Kidney glomerular epithelial cell (primary cell): Measurements from ENCODE around the gene CAT.
"Not testable (repeated sequence)": the region's sequence is repeated elsewhere in the genome, so short reads cannot be mapped to it uniquely, and the experiment has no call there.

Experiments used
- DNase-seq: peaks from one replicate; lab custom pipeline; 2025; lab: John Stamatoyannopoulos, UW

Gene CAT

DNA sequence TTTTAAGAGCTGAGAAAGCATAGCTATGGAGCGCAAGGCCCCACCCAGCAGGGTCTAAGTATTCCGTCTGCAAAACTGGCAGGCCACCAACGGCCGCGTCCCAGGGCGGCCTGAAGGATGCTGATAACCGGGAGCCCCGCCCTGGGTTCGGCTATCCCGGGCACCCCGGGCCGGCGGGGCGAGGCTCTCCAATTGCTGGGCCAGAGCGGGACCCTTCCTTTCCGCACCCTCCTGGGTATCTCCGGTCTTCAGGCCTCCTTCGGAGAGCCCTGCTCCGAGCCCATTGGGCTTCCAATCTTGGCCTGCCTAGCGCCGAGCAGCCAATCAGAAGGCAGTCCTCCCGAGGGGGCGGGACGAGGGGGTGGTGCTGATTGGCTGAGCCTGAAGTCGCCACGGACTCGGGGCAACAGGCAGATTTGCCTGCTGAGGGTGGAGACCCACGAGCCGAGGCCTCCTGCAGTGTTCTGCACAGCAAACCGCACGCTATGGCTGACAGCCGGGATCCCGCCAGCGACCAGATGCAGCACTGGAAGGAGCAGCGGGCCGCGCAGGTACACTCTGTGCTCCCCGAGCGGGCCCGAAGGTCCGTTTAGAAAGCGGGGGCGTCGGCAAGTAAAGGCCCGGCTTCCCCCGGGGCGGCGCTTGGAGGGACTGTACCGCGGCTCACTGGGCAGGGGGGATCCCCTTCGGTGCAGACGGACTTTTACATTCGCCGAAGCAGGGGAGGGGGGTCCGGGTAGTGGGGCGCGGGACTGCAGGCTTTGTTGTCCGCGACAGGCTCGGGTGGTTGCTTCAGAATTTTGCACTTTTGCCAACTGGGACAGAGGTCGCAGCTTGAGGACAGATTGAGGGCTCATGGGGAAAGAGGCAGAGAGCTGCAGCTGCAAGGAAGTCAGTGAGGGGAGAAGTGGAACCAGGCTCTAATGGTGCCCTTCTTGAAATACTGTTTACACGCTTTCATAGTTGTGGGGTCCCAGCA is at the start of gene CAT:
CAT (plus strand) TSS at position 406 of the 979 bp plus-strand sequence; CDS start at position 486, 80 bp downstream.
- peak; percentile 94 for DNase-seq

DNA sequence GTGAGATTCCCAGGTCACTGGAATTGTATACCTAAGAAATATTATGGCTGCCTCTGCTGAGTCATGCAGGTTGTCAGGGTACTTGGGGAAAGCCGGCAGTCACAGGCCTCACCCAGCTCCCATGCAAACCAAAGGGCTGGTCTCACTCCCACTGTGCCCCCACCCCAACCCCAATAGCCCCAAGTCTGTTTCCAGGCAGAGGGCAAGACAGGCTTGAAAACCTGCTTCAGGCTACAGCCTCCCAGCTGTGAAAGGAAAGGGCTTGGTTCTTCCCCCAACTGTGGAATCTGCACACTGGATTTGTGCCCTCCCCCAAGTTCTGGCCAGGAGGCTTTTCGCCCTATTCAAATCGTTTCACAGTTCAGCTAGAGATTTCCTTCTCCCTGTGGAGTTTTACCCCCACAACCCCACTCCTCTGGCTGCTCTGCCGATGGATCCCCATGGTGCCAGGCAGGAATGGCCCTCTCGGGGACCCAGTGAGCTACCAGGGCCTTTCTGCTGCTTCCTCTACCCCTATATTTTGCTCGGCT is 43.9 kb upstream of the CAT start:
- DNase-seq: no peak

DNA sequence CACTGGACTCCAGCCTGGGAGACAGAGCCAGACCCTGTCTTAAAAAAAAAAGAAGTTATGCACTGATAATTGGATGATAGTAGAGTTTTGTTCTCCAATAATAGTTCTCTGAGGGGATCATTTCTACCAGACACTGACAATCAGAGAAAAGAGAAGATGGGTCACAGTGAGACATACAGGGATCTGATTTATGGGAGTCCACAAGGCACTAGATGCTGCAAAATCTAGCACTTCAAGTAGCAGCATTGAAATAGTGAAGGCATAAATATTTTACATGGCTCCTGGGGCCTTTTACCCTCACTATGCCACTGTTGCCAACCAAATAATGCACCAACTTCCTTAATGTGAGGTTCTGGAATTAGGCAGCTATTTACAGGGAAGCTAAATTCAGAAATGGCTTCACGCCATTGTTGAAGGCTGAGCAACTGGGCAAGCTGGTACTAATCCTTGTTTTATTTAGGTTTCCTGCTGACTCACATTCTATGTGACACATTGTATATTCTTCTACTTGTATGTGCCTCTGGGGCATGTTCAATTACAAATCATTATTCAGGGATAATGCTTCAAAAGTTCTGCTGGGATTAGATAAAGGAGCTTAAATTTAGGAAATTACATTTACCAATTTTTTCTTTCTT is 42.7 kb upstream of the CAT start:
- no peak for DNase-seq

DNA sequence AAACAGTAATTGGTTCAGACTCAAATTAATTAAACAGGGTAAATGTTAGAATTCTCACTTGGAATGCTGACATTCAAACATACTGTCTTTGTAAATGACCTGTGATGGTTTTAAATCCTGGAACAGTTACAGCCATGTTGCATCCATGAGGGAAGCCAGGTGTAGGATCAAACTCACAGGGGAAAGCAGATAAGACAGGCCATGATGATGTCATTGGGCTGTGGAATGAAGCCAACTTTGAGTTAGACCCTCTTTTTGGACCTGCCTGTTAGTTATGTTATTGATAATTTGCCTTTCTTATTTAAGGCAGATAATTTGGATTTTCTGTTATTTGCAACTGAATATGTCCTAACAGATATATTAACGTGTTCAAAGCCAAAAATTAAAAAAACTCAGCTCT is 41.6 kb upstream of the CAT start:
- DNase-seq: no peak

DNA sequence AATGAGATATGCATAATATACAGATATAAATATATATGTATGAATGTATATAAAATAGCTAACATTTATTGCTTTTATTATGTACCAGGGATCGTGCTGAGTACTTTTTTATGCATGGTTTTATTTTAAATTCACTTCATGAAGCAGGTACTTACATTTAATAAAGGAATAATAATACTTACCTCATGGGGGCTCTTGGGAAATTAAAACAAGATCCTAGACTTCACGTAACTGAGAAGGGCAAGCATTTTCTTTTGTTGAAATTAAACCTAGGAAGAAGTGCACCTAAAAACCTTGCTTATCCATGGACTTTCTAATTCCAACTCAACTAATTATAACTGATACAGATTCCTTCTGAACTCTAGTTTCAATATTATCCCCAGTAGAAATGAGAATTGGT is 40.9 kb upstream of the CAT start:
- no peak for DNase-seq

DNA sequence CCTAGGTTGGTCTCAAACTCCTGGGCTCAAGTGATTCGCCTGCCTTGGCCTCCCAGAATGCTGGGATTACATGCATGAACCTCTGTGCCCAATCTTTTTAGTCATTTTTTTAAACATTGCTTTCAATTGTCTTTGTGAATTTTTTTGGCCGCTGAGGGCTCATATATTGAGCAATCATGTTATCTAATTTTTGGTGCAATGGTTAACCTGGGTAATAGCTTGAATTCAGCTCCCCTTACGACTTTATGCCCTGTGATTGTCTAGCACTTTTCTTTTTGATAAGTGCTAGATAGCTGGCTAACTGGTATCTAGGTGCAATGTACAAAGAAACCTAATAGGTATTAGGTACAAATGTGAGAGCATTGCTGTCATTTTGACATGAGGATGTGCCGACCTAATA is 35.3 kb upstream of the CAT start:
- no peak for DNase-seq

DNA sequence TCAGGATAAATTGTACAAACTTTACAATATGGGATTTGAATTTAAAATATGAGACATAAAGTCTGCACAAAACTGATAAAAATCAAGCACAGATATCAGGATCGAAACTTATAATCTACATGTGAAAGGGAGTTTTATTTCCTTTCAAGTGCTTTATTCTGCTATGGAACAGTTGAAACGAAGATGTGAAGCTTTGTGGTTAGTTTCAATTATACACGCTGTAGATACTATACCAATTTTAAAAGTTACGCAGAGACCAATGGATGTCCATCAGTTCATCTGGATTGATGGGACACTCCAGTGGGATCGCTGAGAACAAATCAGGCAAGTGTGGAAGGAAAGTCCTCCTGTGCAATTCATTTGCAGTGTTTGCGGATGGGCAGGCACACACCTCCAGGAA is 34.5 kb upstream of the CAT start:
- no peak for DNase-seq

DNA sequence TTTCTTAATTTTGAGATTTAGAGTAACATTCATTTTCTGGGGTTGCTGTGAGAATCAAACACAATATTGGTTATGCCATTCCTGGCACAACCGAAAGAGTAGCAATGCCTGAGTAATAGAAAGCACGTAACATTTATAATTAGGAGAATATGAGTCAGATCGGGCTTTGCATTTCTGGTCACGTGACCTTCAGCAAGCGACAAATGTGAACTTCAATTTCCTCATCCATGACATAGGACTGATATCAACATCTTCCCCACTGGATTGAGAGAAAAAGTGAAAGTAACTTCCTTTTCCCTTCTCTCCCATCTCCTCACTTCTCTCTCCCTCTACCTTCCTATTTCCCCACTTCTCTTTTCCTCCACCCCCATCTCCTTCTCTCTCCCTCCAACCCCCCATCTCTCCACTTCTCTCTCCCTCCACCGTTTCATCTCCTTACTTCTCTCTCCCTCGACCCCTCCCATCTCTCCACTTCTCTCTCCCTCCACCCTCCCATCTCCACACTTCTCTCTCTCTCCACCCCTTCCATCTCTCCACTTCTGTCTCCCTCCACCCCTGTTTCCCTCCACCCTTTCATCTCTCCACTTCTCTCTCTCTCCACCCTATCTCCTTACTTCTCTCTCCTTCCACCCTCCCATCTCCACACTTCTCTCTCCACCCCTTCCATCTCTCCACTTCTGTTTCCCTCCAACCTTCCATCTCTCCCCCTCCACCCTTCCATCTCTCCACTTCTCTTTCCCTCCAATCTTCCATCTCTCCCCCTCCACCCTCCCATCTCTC is 33.5 kb upstream of the CAT start:
- no peak for DNase-seq

DNA sequence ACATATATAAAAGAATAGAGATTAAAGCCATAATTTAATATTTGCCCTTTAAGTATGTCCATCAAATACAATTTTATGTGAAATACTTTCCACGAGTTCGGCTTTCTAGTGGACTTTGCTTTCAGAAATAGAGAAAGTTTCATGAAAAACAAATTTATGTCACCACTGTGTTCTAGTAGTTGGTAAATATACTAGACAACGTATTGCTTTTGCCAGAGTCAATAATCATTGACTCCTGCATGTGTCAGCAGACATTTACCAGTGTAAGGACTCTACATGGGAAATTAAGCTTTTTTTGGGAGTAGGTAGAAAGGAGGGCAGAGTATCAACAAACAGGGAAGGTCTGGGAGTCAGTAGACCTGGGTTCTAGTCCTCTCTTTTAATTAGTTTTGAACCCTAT is 32.3 kb upstream of the CAT start:
- DNase-seq: no peak

DNA sequence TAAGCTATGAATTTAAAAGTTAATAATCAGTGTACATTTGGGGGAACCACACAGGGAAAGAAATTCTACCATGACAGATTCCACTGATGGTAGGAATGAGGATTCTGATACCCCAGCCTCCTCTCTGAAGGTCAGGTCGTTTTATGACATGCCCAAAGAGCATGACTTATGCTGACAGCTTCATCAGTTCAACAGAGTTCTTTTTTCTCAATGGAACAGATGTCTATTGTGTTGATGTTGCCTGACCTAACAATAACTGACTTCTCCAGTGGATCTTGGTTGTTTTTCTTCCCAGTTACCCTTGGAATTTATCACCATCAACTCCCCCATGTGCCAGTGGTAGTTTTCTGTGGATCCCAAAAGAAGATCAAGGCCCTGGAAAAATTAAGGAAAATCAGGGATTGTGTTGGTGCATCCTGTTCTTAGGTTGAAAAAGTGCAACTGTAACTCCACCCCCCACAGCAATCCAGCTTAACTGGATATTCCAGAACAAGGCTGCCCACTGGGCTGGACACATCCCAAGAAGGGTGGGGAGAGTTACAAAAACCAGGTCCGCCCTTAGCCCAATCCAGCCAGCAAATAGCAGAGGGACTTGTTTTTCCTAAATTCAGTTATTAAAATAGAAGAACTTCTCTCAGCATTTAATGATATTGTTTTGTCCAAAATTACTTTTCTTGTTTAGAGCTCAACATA is 31.5 kb upstream of the CAT start:
- DNase-seq: no peak

DNA sequence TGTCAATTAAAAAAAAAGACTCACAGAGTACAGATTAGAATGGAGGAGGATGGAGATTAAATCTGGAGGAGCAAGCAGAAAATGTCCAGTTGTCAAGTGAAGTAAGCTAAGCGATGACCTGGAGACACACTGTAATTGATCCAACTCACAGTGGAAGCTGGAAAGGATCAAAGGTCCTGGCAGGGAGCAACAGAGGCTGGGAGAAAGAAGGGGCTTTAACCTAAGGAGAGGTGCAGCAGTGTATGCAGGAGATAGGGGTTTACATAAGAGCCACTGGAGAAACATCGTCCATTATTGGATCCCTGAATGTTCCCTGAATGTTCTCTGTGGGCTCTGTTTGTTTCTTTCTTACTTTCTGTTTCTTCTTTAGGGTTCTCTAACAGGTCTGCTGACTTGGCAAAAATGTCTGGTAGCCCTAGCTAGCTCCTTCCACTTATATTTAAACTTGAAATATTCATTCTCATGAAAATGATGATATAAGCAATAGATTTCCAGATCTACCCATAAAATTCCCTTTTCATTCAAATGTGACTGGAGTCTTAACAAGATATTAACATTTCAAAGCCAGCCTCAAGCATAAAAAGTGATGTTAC is 30.1 kb upstream of the CAT start:
- no peak for DNase-seq

DNA sequence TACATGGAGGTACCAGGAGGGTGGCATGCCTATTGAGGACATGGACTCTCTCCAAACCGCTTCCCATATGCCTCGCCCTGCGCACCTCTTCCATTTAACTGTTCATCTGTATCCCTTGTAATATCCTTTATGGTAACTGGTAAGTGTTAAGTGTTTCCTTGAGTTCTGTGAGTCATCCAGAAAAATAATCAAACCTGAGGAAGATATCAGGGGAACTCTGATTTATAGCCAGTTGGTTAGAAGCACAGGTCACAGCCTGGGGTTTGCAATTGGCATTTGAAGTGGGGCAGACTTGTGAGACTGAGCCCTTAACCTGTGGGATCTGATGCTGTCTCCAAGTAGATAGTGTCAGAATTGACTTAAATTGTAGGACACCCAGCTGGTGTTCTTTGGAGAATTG is 27.6 kb upstream of the CAT start:
- DNase-seq: no peak

DNA sequence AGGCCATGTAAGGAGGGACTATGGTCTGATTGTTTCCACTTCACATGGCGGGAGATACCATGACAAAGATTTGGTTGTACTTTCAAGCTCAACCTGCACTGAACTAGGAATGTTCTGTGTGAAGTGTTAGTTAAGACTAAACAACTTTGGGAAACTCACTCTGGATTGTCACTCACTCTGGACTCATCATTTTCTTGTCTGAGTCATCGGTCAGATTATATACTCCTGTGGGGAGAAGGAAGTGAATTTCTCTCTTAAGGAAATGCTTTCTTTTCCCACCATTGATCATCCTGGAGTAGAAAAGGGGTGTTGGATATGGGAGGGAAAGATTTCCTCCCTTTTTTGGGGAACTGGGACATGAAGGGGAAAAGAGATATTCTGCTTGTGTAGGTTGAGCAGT is 26.9 kb upstream of the CAT start:
- DNase-seq: no peak

DNA sequence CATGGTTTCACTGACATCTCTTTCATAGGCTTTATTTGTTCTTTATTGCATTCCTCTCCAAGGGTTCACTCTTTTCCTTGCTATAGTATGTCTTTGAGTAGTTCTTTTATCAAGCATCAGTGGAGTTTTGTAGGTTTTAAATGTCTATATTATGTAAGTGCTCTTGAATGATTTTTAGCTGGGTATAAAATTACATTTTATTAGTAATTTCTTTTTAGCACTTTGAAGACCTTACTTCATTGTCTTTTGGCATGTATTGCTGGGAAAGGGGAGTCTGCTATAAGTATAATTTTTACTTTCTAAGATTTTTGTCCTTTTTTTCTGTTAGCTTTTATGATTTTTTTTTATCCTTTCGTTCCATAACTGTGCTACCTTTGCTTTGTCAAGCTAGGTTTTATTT is 25.5 kb upstream of the CAT start:
- no peak for DNase-seq

DNA sequence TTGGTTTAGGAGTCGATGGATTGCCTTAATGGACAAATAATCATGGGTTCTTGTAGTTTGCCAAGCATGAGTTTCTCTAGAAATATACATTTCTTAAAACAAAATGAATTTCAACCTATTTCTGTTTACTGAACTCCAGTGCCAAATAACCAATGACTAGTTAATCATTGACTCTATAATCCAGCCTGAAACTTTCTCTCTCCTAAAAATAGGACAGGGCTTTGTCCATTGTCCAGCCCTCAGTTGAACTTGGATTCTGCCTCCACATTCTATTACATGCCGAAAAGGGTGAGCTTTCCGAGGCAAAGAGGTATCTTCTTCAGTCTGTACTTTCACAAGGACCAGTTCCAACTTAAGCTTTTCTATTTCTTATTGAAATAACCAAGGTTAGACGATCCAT is 23.2 kb upstream of the CAT start:
- DNase-seq: no peak

DNA sequence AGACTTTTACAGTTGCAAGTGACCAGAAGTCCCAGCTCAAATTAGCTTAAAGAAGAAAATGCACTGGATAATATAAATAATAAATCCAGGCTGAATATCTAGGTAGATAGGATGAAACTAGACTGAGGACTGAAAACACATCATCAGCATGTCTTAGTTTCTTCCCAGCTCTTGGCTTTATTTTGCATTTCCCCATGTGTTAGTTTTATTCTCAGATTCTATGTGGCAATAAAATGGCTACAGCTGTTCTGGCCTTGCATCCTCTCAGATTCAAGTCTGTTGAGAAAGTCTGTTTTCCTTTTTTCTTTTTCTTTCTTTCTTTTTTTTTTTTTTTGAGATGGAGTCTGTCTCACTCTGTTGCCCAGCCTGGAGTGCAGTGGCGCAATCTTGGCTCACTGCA is 22.6 kb upstream of the CAT start:
- DNase-seq: no peak

DNA sequence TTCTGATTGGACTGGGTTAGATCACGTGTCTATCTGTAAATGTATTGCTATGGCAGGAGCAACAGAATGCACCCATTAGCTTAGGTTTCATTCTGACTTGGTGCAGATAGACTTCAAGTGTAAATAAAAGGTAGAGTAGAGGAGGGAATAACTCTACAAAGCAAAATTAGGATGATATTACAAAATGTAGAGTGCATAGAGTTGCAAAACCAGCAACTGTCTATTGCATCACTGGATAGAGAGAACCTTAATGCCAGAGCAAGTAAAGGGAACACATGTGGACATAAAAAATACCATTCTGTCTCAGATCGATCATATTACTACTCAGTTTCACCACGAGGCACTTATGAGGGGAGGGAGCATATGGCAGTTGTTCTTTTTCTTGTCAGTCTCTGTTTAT is 22.0 kb upstream of the CAT start:
- DNase-seq: no peak

DNA sequence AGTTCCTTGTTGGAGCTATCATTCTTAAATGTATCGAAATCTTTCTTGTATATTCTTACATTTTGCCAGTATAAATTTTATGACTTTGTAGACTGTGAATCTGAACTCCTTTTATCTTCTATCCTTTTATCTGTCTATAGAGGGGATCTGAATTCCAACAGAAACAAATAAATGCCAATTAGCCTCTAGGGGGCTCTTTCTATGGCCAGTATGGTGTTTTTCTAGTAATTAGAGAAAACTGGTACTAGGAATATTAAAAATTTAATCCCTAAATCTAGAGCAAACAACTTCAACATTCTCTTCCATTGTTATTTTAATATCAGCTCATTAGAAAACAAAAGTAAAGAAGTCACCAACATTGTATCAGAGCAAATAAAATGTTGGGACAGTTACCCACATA is 21.5 kb upstream of the CAT start:
- no peak for DNase-seq

DNA sequence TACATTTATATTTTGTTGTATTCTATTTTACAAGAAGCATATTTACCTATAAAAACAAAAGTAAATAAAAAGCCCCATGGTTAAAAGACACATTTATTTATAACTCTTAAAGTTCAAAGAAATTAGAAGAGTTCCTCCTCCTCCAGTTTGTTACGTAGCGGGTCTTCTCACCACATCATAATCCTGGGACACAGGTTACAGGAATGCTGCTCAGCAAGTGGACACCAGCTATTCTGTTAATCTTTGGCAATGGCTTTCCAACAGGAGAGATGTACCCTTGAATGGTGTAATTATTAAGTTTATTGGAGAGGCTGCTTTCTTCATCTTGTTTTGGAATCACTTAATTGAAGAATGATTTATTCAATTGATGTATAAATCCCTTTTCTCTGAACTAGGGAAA is 19.6 kb upstream of the CAT start:
- no peak for DNase-seq

DNA sequence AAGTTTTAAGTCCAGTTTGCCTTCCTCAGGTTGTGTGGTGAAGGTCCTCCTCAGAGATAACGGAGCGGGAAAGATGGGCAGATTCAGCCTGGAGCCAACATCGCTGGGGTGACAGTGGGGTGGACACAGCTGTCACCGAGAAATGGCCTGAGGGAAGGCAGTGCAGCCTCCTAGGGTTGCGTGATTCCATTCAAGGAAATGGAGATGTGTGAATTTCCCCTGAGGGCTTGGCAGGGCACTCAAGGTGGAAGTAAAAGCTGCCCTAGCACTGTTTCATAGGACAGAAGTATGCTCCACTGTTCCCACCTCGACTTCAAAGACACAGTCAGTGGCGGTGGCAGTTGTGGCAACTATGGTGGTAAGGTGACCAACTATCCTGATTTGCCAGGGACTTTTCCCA is 15.4 kb upstream of the CAT start:
- no peak for DNase-seq

DNA sequence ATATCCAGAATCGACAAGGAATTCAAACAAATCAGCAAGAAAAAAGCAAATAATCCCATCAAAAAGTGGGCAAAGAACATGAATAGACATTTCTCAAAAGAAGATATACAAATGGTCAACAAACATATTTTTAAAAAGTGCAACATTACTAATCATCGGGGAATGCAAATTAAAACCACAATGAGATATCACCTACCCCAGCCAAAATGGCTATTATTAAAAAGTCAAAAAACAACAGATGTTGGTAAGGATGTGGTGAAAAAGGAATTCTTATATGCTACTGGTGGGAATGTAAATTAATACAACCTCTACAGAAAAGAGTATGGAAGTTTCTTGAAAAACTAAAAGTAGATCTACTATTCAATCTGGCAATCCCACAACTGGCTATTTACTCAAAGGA is 13.9 kb upstream of the CAT start:
- DNase-seq: not testable (repeated sequence)

DNA sequence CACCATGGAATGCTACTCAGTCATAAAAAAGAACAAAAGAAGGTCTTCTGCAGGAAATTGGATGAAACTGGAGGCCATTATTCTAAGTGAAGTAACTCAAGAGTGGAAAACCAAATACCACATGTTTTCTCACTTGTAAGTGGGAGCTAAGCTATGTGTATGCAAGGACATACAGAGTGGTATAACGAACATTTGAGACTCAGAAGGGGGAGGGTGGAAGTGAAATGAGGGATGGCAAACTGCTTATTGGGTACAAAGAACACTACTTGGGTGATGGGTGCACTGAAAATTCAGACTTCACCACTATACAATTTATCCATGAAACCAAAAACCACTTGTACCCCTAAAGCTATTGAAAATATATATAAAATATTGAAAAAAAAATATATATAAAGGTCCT is 13.4 kb upstream of the CAT start:
- DNase-seq: no peak
